Stimulated activated CD4-positive, alpha-beta T cell treated with anti-CD3 and anti-CD28 coated beads, Interleukin-4, amount 100 ng/mL, for 1 hour (primary cell): ENCODE measurements around the gene MRM1.
"Not testable (repeated sequence)": the region's sequence is repeated elsewhere in the genome, so short reads cannot be mapped to it uniquely, and the experiment has no call there.

Experiments
- DNase-seq: peaks from one replicate; pipeline ENCODE4 v3.0.0-alpha.2; 2020

Gene MRM1

DNA sequence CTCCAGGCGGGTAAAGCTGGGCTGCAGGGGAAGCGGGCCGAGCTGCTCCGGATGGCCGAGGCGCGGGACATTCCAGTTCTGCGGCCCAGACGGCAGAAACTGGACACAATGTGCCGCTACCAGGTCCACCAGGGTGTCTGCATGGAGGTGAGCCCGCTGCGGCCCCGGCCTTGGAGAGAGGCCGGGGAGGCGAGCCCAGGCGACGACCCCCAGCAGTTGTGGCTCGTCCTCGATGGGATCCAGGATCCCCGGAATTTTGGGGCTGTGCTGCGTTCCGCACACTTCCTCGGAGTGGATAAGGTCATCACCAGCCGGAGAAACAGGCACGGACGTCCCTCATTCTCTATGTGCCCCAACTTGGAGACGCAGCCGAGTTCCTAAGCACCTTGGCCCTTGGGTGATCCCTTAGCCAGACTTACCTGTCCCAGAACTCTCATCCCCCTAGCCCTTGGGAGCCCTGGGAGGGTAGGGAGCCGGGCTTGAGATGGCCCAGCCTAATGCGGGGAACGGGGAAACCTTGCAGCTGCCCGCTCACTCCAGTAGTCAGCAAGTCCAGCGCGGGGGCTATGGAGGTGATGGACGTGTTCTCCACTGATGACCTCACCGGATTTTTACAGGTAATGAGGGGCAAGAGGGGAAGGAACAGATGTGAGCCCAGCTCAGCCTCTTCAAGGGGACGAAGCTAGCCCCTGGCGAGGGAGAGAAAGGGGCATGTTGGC lies 806 bp downstream of the MRM1 start:
- no peak for DNase-seq

DNA sequence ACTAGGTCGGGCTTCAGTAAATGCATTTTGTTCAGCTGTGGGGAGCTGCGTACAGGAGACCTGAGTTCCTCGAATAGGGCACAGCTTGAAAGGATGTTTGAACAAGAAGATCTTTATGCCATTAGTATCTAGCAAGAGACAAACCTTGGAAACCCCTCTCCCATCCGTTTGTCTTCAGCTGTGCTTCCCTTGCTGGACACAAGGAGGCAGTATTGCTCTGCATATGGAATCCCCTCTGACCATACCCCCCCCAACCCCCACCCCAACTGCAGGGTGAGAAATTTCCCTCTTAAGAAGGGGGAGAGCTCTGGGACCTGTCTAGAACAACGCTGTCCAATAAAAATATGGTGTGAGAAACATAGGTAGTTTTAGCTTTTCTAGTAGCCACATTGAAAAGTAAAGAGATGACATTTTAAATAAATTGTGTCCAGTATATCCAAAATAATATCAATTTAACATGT lies 1.6 kb downstream of the MRM1 start:
- peak; percentile 64 for DNase-seq

DNA sequence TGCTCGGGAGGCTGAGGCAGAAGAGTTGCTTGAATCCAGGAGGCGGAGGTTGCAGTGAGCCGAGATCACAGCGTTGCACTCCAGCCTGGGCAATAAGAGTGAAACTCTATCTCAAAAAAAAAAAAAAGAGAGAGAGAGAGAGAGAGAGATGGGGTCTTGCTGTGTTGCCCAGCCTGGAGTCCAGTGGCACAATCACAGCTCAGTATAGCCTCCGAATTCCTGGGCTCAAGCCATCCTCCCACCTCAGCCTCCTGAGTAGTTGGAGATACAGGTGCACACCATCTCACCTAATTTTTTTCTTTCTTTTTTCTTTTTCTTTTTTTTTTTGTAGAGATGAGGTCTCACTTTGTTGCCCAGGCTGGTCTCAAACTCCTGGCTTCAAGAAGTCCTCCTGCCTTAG lies 3.6 kb downstream of the MRM1 start:
- DNase-seq = not testable (repeated sequence)

DNA sequence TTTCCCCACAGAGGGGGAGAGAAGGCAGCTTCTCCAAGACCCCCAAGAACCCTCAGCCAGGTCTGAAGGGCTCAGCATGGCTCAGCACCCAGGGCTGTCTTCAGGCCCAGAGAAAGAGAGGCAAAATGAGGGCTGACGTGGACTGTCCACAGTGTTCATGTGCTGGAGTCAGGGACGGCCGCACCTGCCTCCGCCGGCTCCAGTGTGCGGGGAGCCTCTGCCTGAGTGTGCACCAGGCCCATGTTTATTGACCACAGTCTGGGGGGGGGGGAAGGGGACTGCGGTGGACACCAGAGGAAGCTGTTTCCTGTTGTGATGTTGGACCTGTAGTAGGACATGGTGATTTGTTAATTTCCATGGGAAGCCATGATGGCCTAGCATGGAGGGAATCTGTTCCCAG lies 6.9 kb downstream of the MRM1 start:
- DNase-seq = no peak

DNA sequence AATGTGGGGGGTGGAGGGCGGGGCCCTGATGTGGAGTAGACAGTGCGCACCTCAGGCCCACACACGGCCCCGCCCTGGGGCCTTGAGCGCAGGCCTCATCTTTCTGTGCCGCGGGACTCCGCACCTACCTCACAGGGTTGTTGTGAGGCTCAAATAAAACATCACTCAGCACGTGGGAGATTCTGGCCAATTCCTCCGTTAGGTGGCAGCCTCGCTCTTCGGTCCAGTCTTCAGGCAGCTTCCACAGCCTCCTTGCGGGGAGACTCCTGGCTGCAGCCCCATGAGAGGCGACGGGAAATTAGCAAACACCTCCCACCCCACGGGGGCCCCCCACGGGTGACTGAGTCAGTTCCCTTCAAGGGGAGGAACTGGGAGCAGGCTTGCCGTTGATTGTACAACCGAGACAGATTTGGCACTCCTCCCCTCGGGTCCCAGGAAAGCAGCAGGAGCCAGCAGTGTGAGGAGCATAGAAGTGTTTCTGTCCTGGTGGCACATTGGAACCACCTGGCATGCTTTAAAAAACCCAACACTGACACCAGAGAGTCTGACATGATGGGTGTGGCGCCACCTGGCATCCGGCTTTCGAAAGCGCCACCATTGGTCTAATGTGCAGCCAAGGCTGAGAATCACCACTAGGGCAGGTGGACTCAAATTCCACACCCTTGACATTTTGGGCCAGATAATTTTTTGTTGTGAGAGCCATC lies 7.6 kb downstream of the MRM1 start:
- no peak for DNase-seq

DNA sequence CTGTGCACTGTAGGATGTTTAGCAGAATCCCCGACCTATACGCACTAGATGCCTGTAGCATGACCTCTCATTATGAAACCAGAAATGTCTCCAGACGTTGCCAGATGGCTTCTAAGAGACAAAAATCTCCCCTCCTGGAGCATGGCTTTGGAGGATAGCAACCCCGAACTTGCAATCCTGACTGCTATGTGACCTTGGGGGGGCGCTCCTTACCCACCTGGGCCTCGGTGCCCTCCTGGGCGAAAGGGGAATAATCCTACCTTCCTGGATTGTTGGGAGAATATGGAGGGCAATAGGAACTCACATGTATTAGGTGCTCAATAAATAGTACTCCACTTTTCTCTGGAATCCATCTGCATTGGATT lies 8.1 kb downstream of the MRM1 start:
- DNase-seq = no peak

DNA sequence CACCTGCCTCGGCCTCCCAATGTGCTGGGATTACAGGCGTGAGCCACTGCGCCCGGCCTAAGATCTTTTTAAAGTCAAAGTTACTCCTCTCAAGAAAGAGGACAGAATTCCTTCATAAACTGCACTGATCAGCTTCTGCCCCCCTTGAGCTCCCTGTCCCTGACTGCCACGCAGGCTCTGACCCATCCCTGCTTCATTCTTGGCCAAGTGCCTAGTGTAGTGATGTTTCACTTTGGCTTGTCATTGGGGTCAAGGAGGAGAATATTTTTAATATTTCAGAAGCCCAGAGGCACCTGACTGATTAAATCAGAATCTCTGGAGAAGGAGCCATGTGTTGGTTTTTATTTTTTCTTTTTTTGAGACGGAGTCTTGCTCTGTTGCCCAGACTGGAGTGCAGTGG lies 9.1 kb downstream of the MRM1 start:
- DNase-seq = no peak

DNA sequence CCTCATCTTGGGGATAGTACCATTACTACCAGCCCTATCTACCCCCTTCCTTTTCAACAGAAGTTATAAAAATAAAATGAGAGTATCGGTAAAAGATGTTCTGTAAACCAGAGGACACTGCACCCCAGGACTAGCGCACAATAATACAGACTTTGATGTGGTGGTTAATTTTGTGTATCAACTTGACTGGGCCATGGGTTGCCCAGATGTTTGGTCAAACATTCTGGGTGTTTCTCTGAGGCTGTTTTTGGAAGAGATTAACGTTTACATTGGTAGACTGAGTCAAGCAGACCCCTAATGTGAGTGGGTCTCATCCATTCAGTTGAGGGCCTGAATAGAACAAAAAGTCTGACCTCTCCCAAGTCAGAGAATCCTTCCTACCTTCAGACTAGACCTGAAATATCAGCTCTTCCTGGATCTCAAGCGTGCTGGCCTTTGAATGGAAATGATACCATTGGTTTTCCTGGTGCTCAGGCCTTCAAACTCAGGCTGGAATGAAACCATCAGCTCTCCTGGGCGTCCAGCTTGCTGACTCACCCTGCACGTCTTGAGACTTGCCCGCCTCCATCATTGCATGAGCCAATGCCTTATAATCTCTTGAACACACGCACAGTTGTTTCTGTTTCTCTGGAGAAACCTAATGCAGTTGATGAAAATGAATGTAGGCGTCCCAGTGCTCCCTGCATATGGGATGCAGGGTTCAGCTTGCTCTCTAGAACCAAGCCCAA lies 10.1 kb downstream of the MRM1 start:
- DNase-seq = no peak

DNA sequence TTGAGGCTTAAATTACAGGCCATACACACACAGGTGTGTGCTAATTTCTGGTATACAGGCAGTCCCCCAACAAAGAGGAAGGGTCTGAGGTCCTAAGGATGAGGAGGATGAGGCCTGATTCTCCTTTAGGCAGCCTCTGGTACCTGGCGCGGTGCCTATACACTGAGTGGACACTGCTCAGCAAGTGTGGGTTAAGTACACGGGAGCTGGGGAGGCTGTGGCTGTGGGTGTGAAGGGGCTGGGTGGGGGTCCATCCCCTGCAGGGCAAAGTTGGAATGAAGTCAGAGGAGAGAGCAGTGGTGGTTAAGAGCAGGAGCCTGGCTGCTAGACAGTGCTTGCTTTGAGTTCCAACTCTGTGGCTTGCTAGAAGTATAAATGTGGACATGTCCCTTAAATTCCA lies 10.9 kb downstream of the MRM1 start:
- DNase-seq = no peak

DNA sequence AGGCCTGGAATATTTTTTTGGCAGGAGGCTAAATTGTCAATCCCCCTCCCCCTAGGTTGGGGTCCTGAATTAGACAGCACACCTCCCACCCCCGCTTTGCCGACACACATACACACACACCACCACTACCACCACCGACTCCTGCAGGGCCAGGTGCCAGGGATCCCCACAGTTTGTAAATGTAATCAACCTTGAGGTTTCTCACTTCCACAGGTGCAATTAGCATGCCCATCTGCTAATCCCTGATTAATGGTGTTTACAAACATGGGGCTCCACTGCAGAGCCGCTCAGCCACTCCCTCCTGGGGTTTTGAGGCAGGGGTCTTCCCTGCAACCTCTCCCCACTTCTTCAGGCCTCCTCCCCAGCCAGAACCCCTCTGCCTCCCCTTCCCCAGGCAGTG lies 11.8 kb downstream of the MRM1 start:
- no peak for DNase-seq

DNA sequence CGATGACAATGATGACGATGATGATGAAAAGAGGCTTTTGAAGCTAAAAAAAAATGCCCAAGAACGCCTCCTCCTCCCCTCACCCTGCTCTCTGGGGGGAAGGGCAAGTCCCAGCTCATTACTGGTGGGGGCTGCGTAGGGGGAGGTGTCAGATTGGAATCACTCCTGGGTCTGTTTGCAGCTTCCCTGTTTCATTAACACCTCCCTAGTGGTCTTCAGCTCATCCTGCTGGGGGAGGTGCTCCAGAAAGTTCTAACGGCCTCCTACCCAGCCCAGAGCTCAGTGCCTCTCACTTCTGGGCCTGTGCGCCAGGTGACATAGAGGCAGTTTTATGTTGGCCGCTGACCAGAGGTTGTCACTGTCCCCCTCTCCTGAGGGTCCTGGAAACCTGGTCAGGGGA lies 12.7 kb downstream of the MRM1 start:
- no peak for DNase-seq

DNA sequence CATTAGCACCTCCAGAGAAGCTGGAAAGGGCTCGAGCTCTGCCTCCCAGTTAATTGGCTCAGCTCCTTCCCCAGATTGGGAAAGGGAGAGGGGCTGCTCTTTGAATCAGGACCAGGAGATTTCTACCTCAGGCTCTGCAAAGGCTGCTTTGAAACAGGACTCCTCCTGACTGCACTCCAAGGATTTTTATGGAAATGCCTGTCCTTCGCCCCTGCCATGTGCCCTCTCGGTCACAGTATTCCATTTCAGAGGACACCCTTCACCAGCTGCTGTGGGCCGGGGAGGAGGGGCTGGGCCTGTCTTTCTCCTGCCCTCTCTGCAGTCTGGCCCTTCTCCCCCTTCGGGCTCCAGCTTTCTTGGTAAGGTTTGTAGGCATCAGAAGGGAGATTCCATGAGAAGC lies 13.6 kb downstream of the MRM1 start:
- DNase-seq = no peak

DNA sequence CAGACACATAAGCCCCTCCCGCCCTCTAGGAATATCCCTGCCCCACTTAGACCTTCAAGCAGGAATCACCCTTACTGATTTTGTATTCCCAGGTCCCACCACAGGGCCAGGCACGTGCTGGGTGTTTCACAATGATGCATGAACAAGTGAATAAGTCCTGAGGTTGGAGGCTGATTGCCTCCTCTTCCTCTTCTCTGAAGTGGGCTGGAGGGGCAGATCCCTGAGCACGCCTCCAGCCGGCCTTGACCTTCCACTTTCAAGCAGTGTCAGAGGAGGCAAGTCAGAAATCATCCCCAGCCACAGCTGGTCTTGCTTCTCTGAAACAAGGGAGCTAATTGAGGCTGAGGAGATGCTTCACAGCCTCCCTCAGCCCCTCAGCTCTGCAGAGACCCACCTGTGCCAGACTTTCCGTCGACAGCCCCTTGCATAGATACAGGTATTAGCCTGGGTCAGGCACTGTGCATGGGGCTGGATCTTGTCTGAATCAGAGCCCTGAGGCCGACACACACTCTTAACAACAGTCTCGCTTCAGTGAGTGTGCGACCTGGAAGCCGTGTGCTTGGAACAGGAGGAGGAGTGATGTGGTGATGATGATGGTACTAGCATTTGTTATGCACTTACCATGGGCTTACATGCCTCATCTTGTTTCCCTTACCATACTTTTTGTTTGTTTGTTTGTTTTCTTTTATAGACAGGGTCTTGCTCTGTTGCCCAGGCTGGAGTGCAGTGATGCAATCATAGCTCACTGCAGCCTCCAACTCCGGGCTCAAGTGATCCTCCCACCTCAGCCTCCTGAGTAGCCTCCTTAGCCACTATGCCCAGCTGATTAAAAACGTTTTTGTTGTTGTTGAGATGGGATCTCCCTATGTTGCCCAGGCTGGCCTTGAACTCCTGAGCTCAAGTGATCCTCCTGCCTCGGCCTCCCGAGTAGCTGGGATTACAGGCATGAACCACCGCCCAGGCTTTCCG lies 15.0 kb downstream of the MRM1 start:
- DNase-seq = no peak

DNA sequence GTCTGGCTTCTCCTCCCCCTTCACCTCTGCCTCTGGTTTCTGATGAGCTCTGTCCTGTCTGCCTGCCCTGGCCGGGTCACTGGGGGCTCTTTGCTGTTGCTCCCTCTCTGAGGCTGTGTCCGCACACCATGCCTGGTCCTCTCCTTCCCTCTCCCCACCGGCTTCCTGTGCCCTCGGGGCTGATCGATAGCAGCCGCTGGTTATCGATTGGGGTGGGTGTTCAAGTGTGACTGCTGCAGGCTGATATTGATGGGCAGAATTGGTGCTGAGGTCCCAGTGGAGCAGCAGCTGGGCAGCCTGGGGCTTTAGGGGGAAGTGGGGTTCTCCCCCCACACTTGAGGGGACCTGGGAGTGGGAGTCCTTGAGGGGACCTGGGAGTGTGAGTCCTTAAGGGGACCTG lies 16.4 kb downstream of the MRM1 start:
- no peak for DNase-seq

DNA sequence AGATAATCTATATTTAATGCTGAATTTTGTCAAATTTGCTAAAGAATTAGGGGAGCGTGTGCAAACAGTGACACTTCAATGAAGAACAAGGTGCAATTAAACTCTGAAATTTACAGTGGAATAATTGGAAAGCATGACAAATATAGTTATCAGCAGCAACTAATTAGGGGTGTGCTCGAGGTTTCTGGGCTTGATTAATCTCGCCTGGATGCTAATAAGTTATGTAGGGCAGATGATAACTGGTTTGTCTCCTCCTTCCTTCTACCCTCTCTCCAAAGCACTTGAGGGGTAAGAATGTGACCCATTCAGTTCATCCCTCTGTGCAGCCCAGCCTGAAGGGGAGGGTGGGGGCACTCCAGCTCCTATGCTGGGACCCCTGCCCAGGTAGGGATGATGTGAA lies 21.9 kb downstream of the MRM1 start:
- DNase-seq = no peak

DNA sequence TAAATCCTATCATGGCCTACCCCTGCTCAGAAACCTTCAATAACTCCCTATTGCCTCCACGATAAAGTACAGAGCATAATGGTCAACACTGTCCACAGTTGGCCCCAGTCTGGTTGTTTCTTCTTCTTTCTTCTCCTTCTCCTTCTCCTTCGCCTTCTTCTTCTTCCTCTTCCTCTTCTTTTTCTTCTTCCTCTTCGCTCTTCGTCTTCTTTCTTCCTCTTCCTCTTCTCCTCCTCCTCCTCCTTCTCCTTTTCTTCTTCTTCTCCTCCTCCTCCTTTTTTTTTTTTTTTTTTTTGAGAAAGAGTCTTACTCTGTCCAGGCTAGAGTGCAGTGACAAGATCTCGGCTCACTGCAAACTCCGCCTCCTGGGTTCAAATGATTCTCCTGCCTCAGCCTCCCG lies 23.8 kb downstream of the MRM1 start:
- DNase-seq = no peak

DNA sequence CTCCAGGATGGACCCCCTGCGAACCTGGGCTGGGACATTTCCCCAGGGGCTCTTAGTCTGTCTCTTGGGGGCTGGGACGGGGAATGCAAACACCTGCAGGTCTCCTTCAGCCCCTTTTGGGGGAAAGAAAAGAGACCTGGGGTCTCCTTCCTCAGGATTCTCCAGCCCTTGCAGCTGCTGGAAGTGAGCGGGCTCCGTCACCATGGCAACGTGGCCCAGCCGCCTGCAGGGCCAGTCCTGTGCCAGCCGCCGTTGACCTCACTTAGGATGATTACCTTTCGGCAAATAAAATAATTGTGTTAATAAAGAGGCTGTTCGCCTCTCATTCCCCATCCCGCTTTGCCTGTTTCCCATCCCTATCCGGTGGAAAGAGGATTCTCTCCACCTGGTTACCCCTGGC lies 25.7 kb downstream of the MRM1 start:
- no peak for DNase-seq

DNA sequence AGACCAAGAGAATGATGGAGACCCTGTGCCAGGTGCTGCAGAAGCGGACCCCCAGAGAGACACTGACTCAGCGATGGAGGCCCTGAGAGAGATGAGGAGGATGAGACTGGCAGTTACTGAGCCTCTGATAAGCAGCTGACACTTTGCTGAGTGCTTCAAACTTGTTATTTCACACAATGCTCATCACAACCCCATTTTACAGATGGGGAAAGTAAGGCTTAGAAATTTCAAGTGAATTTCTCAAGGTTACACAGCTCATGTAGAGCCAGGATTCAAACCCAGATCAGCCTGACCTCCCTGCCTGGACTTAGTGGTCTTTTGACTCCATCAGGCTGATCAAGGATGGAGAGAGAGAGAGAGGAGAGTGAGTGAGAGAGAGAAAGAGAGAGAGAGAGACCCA lies 27.2 kb downstream of the MRM1 start:
- DNase-seq = no peak

DNA sequence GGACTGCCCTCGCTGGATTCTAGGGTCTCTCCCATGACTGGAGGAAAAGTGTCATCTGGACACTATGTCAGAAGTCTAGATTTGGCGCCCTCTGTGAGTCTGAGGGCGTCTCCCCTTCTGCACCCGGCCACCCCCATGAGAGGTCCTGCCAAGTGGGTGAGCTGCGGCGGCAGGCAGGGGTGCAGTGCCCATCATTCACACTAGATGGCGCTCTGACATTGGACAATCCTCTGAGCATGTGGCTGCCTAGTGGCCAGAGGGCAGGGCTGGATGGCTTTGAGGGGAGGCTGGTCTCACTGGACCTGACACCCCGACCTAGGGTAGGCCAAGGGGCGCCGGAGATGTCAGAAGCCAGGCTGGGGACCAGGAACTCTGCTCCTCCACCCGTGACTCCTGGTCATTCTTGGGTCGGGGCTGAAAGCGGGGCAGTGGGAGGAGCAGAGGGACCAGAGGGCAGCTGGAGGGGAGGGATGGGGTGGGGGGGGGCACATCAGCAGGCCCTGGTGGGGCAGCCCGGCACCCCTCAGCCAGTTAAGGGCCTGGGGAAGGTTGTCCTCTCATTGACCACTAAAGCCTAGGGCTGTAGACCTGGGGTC lies 28.0 kb downstream of the MRM1 start:
- DNase-seq = peak; percentile 76

DNA sequence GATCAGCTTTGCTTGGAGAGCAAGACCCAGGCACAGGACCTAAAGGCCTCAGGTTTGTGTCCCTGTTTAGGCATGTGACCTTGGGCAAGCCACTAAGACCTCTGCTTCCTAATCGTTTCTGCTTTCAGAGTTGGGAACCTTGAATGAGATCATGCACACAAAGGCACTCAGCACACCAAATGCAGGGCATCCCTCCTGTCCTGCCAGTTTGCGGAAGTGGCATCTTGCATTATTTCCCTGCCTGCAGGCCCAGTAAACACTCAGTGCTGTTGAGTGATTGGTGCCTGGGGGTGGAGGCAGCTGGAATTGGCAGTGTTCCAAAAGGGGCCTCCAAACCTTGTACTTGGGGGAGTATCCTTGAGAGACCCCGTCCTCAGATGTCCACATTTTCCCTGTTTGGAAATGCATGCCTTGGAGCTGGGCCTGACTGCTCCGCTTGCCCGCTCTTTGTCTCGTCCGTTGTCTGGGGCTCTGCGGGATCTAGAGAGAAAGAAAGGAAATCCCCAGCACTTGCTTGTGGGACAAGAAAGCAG lies 28.7 kb downstream of the MRM1 start:
- no peak for DNase-seq

DNA sequence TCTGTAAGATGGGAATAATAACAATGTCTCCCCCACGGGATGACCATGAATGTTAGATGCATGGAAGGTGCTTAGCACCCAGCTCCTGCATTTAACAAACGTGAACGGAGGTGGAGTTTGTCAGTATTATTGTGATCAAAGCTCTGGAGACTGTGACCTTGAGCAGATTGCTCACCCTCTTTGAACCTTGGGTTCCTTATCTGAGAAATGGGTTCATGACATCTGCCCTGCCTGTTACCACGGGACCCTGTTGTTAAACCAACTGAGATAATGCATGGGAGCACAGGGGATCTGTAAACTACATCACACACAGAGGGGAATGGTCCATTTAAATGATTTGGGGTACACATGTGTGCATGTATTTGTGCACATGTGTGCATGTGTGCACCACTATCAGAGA lies 29.6 kb downstream of the MRM1 start:
- no peak for DNase-seq
